A673 (cell line): Measurements from ENCODE around the gene IRF2BP2. TPM values are rescaled to one million over a fixed set of nuclear protein-coding genes. Genes with fewer than 3 reads are reported as not detected.

ENCODE experiments used
- BruUV-seq: library from RNA; stranded (reverse); fragments of 400-500 nt; replicated peaks from 2 replicates; lab custom pipeline; 2021; lab: Mats Ljungman, UMichigan
- CTCF ChIA-PET: fragments of 300-600 bp; sonication (Branson Sonifier 250); formaldehyde crosslinking; loops from one replicate; lab custom pipeline; 2022; ENCODE audit warnings: antibody characterized with exemption; lab: Charles Lee
- POLR2A ChIA-PET: fragments of 300-600 bp; sonication (Branson Sonifier 250); formaldehyde crosslinking; loops from one replicate; lab custom pipeline; 2022; ENCODE audit warnings: antibody characterized with exemption; ENCODE audit not compliant: low non-redundant PET; lab: Charles Lee
- DNase-seq: peaks from one replicate; pipeline ENCODE4 v3.0.0-alpha.2; 2015; ENCODE audit warnings: low spot score
- H3K27ac ChIP-seq: fragments of 200-600 bp; sonication (generic); 2 replicates; pipeline ENCODE4 v1.5.1; 2016; ENCODE audit warnings: mixed run types, low read depth, mild to moderate bottlenecking, mixed read lengths, antibody characterized with exemption, low read length; ENCODE audit not compliant: poor library complexity, severe bottlenecking
- H3K27me3 ChIP-seq: fragments of 200-600 bp; sonication (generic); replicated peaks from 2 replicates; pipeline ENCODE4 v1.6.1; 2017; ENCODE audit warnings: mixed run types, low read depth, mild to moderate bottlenecking, mixed read lengths, antibody characterized with exemption, low read length; ENCODE audit not compliant: insufficient read depth, poor library complexity
- H3K36me3 ChIP-seq: fragments of 200-600 bp; sonication (generic); 2 replicates; pipeline ENCODE4 v1.6.1; 2016; ENCODE audit warnings: mixed run types, mild to moderate bottlenecking, mixed read lengths, antibody characterized with exemption, low read length; ENCODE audit not compliant: insufficient read depth, poor library complexity, severe bottlenecking
- H3K4me1 ChIP-seq: fragments of 200-600 bp; sonication (generic); 2 replicates; pipeline ENCODE4 v1.6.1; 2017; ENCODE audit warnings: mixed run types, mild to moderate bottlenecking, mixed read lengths, antibody characterized with exemption, low read length; ENCODE audit not compliant: insufficient read depth, poor library complexity, severe bottlenecking
- H3K4me3 ChIP-seq: fragments of 200-600 bp; sonication (generic); 2 replicates; pipeline ENCODE4 v1.5.1; 2016; ENCODE audit warnings: low read depth, mixed run types, mild to moderate bottlenecking, mixed read lengths, low read length; ENCODE audit not compliant: poor library complexity, severe bottlenecking
- H3K9me3 ChIP-seq: fragments of 200-600 bp; sonication (generic); 2 replicates; pipeline ENCODE4 v1.6.1; 2016; ENCODE audit warnings: mixed run types, low read depth, mild to moderate bottlenecking, mixed read lengths, antibody characterized with exemption, low read length; ENCODE audit not compliant: poor library complexity, severe bottlenecking
- EZH2 ChIP-seq: fragments of 200-600 bp; sonication (generic); IDR thresholded peaks from 2 replicates; pipeline ENCODE4 v1.6.1; 2017; ENCODE audit warnings: borderline replicate concordance, low read depth, mild to moderate bottlenecking, mixed read lengths, antibody characterized with exemption, low read length; ENCODE audit not compliant: poor library complexity, severe bottlenecking
- intact Hi-C: fragments of 100-400 bp; cut with micrococcal nuclease; formaldehyde crosslinking; loops from one replicate; pipeline ENCODE4 v1.10.0; 2022; ENCODE audit not compliant: unreplicated experiment
- total RNA-seq: library from RNA; stranded (reverse); gene quantifications from 2 replicates; pipeline ENCODE4 v1.2.3, GENCODE V29; 2021
- TF ChIP-seq, protein P1 (sequence below): fragments of 300-800, 200-600 bp; sonication (generic); conservative IDR thresholded peaks from 2 replicates; pipeline ENCODE4 v1.5.1; 2017; ENCODE audit warnings: low read depth, mild to moderate bottlenecking, antibody characterized with exemption, low read length, moderate library complexity, mixed read lengths

Gene IRF2BP2
- total RNA-seq, 1 experiment from 2014 or later, result 43.8 TPM

DNA sequence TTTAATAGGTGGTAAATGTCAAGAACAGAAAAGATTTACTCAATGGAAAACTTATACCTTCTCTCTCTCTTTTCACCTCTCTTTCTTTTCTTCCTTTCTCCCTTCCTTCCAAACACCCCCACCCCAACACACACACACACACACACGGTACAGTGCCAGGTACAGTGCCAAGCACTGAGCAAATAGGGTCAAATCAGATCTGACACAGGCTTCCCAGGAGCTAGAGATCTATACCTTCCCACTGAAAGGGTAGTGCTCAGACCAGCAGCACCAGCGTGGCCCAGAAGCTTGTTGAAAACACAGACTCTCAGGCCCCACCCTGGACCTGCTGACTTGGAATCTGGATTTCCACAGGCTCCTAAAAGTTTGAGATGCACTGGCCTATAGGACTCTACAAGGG lies 31.9 kb downstream of the IRF2BP2 start:
- CTCF ChIA-PET, result interaction anchor here (0.5 kb wide), 1 partner anchor 16 kb away, joined by 3 read pairs; no protein-coding TSS in a partner anchor
- no peaks in the 10 kb centered on the region for H3K4me1 ChIP-seq
- no peaks in the 10 kb centered on the region for H3K36me3 ChIP-seq
- no peak for DNase-seq
- no peaks in the 10 kb centered on the region for H3K9me3 ChIP-seq
- BruUV-seq, result no TSS peak
- POLR2A ChIA-PET, result no interaction called here
- no peaks in the 10 kb centered on the region for H3K27me3 ChIP-seq
- H3K4me3 ChIP-seq, result no peak overlapping the region
- no peak overlapping the region for H3K27ac ChIP-seq
- intact Hi-C loops, result no loop called here
- TF ChIP-seq, protein P1, sequence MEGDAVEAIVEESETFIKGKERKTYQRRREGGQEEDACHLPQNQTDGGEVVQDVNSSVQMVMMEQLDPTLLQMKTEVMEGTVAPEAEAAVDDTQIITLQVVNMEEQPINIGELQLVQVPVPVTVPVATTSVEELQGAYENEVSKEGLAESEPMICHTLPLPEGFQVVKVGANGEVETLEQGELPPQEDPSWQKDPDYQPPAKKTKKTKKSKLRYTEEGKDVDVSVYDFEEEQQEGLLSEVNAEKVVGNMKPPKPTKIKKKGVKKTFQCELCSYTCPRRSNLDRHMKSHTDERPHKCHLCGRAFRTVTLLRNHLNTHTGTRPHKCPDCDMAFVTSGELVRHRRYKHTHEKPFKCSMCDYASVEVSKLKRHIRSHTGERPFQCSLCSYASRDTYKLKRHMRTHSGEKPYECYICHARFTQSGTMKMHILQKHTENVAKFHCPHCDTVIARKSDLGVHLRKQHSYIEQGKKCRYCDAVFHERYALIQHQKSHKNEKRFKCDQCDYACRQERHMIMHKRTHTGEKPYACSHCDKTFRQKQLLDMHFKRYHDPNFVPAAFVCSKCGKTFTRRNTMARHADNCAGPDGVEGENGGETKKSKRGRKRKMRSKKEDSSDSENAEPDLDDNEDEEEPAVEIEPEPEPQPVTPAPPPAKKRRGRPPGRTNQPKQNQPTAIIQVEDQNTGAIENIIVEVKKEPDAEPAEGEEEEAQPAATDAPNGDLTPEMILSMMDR, result no peak
- no peak for TF ChIP-seq EZH2

DNA sequence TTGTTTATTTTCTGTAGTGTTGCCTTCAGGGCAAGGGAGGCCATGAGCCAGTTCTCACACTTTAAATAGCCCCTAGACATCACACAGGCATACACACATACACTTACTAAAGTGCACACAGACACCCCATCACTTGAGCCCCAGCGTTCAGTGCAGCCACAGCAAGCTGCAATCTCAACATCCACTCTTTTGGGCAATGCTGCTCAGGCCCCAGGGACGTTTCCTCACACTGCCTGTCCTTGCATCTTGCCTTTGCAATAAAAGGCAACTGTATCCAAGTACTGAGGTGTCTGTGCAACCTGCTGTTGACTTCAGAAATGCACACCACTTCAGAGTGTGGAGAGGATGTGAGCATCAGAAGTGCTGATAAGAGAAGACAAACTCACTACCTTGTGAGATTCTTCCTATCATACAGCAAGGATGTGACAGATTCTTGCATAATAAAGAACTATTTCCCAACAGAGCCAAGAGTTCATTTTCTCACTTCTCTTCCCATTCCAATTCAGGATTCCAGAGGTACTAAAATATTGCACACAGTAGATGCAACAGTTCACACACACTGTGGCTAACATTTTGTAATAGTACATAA lies 36.2 kb downstream of the IRF2BP2 start:
- no TSS peak for BruUV-seq
- no peak overlapping the region for H3K27ac ChIP-seq
- CTCF ChIA-PET, result no interaction called here
- POLR2A ChIA-PET, result no interaction called here
- intact Hi-C loops, result no loop called here
- TF ChIP-seq, protein P1, result no peak
- TF ChIP-seq EZH2, result no peak
- H3K4me3 ChIP-seq, result no peak overlapping the region
- no peaks in the 10 kb centered on the region for H3K9me3 ChIP-seq
- H3K36me3 ChIP-seq, result no peaks in the 10 kb centered on the region
- no peaks in the 10 kb centered on the region for H3K27me3 ChIP-seq
- DNase-seq, result no peak
- H3K4me1 ChIP-seq, result no peaks in the 10 kb centered on the region

DNA sequence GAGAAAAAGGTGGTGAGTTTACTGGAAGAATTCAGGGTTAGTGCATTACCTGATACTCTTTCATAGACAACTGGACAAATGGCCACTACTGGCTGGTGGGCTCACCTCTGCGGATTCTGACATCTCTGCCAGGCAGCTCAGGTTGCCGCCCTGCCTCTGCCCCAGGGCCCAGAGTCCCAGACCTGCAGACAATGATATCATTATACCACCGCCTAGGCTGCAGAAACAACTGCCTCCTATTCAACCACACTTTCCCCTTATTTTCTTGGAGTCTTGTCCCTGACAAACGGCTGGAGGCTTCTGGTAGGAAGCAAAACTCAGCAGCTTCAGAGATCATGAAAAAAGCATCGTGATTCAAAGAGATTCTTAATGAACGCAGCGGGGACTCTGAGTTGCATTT lies 37.0 kb downstream of the IRF2BP2 start:
- POLR2A ChIA-PET, result no interaction called here
- intact Hi-C loops, result no loop called here

More for the DNA sequence above, 37.0 kb downstream of the IRF2BP2 start:
- H3K4me3 ChIP-seq, result no peak overlapping the region
- TF ChIP-seq, protein P1, result no peak
- TF ChIP-seq EZH2, result no peak
- H3K27me3 ChIP-seq, result no peaks in the 10 kb centered on the region
- H3K4me1 ChIP-seq, result no peaks in the 10 kb centered on the region
- H3K36me3 ChIP-seq, result no peaks in the 10 kb centered on the region
- H3K27ac ChIP-seq, result no peak overlapping the region
- no peaks in the 10 kb centered on the region for H3K9me3 ChIP-seq
- no TSS peak for BruUV-seq
- CTCF ChIA-PET, result no interaction called here
- DNase-seq, result no peak
